KMS-11 (cell line): ENCODE measurements around the gene FOXR2.

ENCODE experiments used
- H2AFZ ChIP-seq: fragments of 200-600 bp; sonication (generic); 2 replicates; pipeline ENCODE4 v1.6.1; 2016; ENCODE audit warnings: antibody characterized with exemption, mixed run types, low read depth
- H3K27ac ChIP-seq: fragments of 200-600 bp; sonication (generic); 2 replicates; pipeline ENCODE4 v1.6.1; 2016; ENCODE audit warnings: mild to moderate bottlenecking, mixed run types
- H3K27me3 ChIP-seq: fragments of 200-600 bp; sonication (generic); 2 replicates; pipeline ENCODE4 v1.6.1; 2017; ENCODE audit warnings: mild to moderate bottlenecking, low read depth, mixed run types, moderate library complexity; ENCODE audit not compliant: insufficient read depth
- H3K36me3 ChIP-seq: fragments of 200-600 bp; sonication (generic); 2 replicates; pipeline ENCODE4 v1.6.1; 2017; ENCODE audit warnings: mild to moderate bottlenecking, mixed run types; ENCODE audit not compliant: insufficient read depth
- H3K4me1 ChIP-seq: fragments of 200-600 bp; sonication (generic); 2 replicates; pipeline ENCODE4 v1.6.1; 2016; ENCODE audit warnings: mild to moderate bottlenecking, low read depth, mixed run types; ENCODE audit not compliant: poor library complexity, severe bottlenecking
- H3K4me2 ChIP-seq: fragments of 200-600 bp; sonication (generic); 2 replicates; pipeline ENCODE4 v1.7.0; 2016; ENCODE audit warnings: mild to moderate bottlenecking, mixed run types
- H3K4me3 ChIP-seq: fragments of 200-600 bp; sonication (generic); IDR thresholded peaks from 2 replicates; pipeline ENCODE4 v1.6.1; 2017; ENCODE audit warnings: low read depth, low read length, mixed read lengths; ENCODE audit not compliant: insufficient read depth
- H3K79me2 ChIP-seq: fragments of 200-600 bp; sonication (generic); 2 replicates; pipeline ENCODE4 v1.6.1; 2016; ENCODE audit warnings: low read depth, mixed run types; ENCODE audit not compliant: insufficient read depth
- H3K9ac ChIP-seq: fragments of 200-600 bp; sonication (generic); 2 replicates; pipeline ENCODE4 v1.6.1; 2016; ENCODE audit warnings: mild to moderate bottlenecking, mixed run types
- H4K20me1 ChIP-seq: fragments of 200-600 bp; sonication (generic); 2 replicates; pipeline ENCODE4 v1.6.1; 2016; ENCODE audit warnings: mild to moderate bottlenecking, mixed run types; ENCODE audit not compliant: insufficient read depth
- TF ChIP-seq, protein P1 (sequence below): fragments of 200-600 bp; sonication (generic); conservative IDR thresholded peaks from 2 replicates; pipeline ENCODE4 v1.6.1; 2017; ENCODE audit warnings: low read depth, mild to moderate bottlenecking, antibody characterized with exemption, low read length, moderate library complexity, mixed read lengths

Gene FOXR2

GRCh38 chrX:55663584-55663983, 40.4 kb downstream of the FOXR2 start:
- H3K4me2 ChIP-seq, result no peak overlapping the region
- TF ChIP-seq, protein P1, sequence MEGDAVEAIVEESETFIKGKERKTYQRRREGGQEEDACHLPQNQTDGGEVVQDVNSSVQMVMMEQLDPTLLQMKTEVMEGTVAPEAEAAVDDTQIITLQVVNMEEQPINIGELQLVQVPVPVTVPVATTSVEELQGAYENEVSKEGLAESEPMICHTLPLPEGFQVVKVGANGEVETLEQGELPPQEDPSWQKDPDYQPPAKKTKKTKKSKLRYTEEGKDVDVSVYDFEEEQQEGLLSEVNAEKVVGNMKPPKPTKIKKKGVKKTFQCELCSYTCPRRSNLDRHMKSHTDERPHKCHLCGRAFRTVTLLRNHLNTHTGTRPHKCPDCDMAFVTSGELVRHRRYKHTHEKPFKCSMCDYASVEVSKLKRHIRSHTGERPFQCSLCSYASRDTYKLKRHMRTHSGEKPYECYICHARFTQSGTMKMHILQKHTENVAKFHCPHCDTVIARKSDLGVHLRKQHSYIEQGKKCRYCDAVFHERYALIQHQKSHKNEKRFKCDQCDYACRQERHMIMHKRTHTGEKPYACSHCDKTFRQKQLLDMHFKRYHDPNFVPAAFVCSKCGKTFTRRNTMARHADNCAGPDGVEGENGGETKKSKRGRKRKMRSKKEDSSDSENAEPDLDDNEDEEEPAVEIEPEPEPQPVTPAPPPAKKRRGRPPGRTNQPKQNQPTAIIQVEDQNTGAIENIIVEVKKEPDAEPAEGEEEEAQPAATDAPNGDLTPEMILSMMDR, result no peak
- H3K9ac ChIP-seq, result no peak overlapping the region
- H3K79me2 ChIP-seq, result no peaks in the 10 kb centered on the region
- no peaks in the 10 kb centered on the region for H3K27me3 ChIP-seq
- H2AFZ ChIP-seq, result no peak overlapping the region
- no peaks in the 10 kb centered on the region for H3K36me3 ChIP-seq
- no peak overlapping the region for H3K4me3 ChIP-seq
- no peak overlapping the region for H3K27ac ChIP-seq
- H4K20me1 ChIP-seq, result no peaks in the 10 kb centered on the region
- no peaks in the 10 kb centered on the region for H3K4me1 ChIP-seq

DNA sequence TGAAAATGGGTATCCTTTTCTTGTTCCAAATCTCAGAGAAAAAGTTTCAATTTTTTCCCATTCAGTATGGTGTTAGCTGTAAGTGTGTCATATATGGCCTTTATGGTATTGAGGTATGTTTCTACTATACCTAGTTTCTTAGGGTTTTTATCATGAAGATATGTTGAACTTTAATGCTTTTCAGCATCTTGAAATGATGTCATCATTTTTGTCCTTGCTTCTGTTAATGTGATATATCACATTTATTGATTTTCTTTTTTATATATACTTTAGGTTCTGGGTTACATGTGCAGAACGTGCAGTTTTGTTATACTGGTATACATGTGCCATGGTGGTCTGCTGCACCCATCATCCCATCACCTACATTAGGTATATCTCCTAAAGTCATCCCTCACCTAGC, 44.9 kb downstream of the FOXR2 start:
- Histone ChIP-seq H3K4me1 (no peaks in the 10 kb centered on the region), H2AFZ (no peak overlapping the region), H3K4me3 (no peak overlapping the region), H3K36me3 (no peaks in the 10 kb centered on the region), H4K20me1 (no peaks in the 10 kb centered on the region), H3K9ac (no peak overlapping the region), H3K4me2 (no peak overlapping the region), H3K27me3 (no peaks in the 10 kb centered on the region), H3K27ac (no peak overlapping the region), H3K79me2 (no peaks in the 10 kb centered on the region)
- TF ChIP-seq, protein P1, result no peak
